PC-3 (cell line): Measurements from ENCODE around the gene ESR2. TPM values are rescaled to one million over a fixed set of nuclear protein-coding genes. Genes with fewer than 3 reads are reported as not detected.

Experiments
- ATAC-seq: fragments of 200-7000 bp; cut with Tn5 transposase; 2 replicates; pipeline ENCODE4 v1.9.1; 2020; ENCODE audit warnings: mild to moderate bottlenecking, moderate library complexity
- BruUV-seq: library from RNA; stranded (reverse); fragments of 400-500 nt; replicated peaks from 2 replicates; lab custom pipeline; 2021; lab: Mats Ljungman, UMichigan
- CTCF ChIA-PET: fragments of 300-600 bp; sonication (Branson Sonifier 250); formaldehyde crosslinking; loops from one replicate; lab custom pipeline; 2022; ENCODE audit warnings: antibody characterized with exemption; lab: Charles Lee
- POLR2A ChIA-PET: fragments of 300-600 bp; sonication (Branson Sonifier 250); formaldehyde crosslinking; loops from one replicate; lab custom pipeline; 2022; ENCODE audit warnings: antibody characterized with exemption; ENCODE audit not compliant: unreplicated experiment; lab: Charles Lee
- DNase-seq: peaks from one replicate; pipeline ENCODE4 v3.0.0-alpha.2; 2015
- H2AFZ ChIP-seq: fragments of 300-600 bp; sonication (generic); 2 replicates; pipeline ENCODE4 v1.6.0; 2016; ENCODE audit warnings: antibody characterized with exemption, low read length
- H3F3A ChIP-seq: fragments of 300-600 bp; sonication (generic); one replicate; pipeline ENCODE4 v1.6.0; 2017; ENCODE audit warnings: antibody characterized with exemption, low read length, control low read depth, mild to moderate bottlenecking; ENCODE audit not compliant: unreplicated experiment
- H3K27ac ChIP-seq: fragments of 300-600 bp; sonication (generic); 2 replicates; pipeline ENCODE4 v1.5.1; 2016; ENCODE audit warnings: mild to moderate bottlenecking, low read length
- H3K27me3 ChIP-seq: fragments of 300-600 bp; sonication (generic); 2 replicates; pipeline ENCODE4 v1.6.1; 2016; ENCODE audit warnings: low read length, mixed read lengths
- H3K36me3 ChIP-seq: fragments of 300-600 bp; sonication (generic); 2 replicates; pipeline ENCODE4 v1.6.1; 2016; ENCODE audit warnings: low read depth, mixed run types, low read length, mixed read lengths
- H3K4me1 ChIP-seq: fragments of 300-600 bp; sonication (generic); 2 replicates; pipeline ENCODE4 v1.5.1; 2016; ENCODE audit warnings: low read length; ENCODE audit not compliant: insufficient read depth
- H3K4me2 ChIP-seq: fragments of 300-600 bp; sonication (generic); 2 replicates; pipeline ENCODE4 v1.6.0; 2016; ENCODE audit warnings: low read length
- H3K4me3 ChIP-seq: fragments of 300-600 bp; sonication (generic); 2 replicates; pipeline ENCODE4 v1.5.1; 2016; ENCODE audit warnings: mild to moderate bottlenecking, low read length, mixed read lengths
- H3K79me2 ChIP-seq: fragments of 300-600 bp; sonication (generic); 2 replicates; pipeline ENCODE4 v1.6.1; 2017; ENCODE audit warnings: low read length, mixed read lengths
- H3K9ac ChIP-seq: fragments of 300-600 bp; sonication (generic); 2 replicates; pipeline ENCODE4 v1.6.0; 2016; ENCODE audit warnings: mild to moderate bottlenecking, low read length
- H3K9me2 ChIP-seq: fragments of 300-600 bp; sonication (generic); replicated peaks from 2 replicates; pipeline ENCODE4 v1.6.1; 2016; ENCODE audit warnings: mixed run types, low read length, mixed read lengths
- H3K9me3 ChIP-seq: fragments of 300-600 bp; sonication (generic); 2 replicates; pipeline ENCODE4 v1.6.1; 2016; ENCODE audit warnings: low read length, mixed read lengths
- H4K20me1 ChIP-seq: fragments of 300-600 bp; sonication (generic); 2 replicates; pipeline ENCODE4 v1.6.1; 2016; ENCODE audit warnings: low read length, mixed read lengths
- EZH2 ChIP-seq: fragments of 300-600 bp; sonication (generic); IDR thresholded peaks from one replicate; pipeline ENCODE4 v1.6.1; 2017; ENCODE audit warnings: antibody characterized with exemption, mild to moderate bottlenecking, low read length; ENCODE audit not compliant: unreplicated experiment
- EZH2phosphoT487 ChIP-seq: fragments of 300-600 bp; sonication (generic); IDR thresholded peaks from 2 replicates; pipeline ENCODE4 v1.6.1; 2018; ENCODE audit warnings: mild to moderate bottlenecking, antibody characterized with exemption, low read length, borderline replicate concordance
- intact Hi-C: fragments of 100-400 bp; cut with micrococcal nuclease; formaldehyde crosslinking; loops from 2 replicates; pipeline ENCODE4 v1.9.0; 2023
- total RNA-seq: library from RNA; depleted of rRNA; stranded (reverse); fragments of >200 nt; gene quantifications from 2 replicates; pipeline ENCODE4 v1.2.3, GENCODE V29; 2014
- TF ChIP-seq, protein P1 (sequence below): fragments of 300-600 bp; sonication (generic); conservative IDR thresholded peaks from 2 replicates; pipeline ENCODE4 v1.5.1; 2017; ENCODE audit warnings: antibody characterized with exemption, low read depth, mild to moderate bottlenecking, low read length

Gene ESR2
- total RNA-seq, 1 experiment from 2014 or later = 0.18 TPM

- no peaks in the 10 kb centered on the region for H3K9me2 ChIP-seq
- H3K4me3 ChIP-seq = no peak overlapping the region
- no peaks in the 10 kb centered on the region for H3K27me3 ChIP-seq
- CTCF ChIA-PET = no interaction called here
- H3K9me3 ChIP-seq = no peaks in the 10 kb centered on the region
- no peak for DNase-seq
- no peaks in the 10 kb centered on the region for H4K20me1 ChIP-seq
- no peak overlapping the region for H3K4me2 ChIP-seq
- no peaks in the 10 kb centered on the region for H3K36me3 ChIP-seq
- no TSS peak for BruUV-seq
- ATAC-seq = no peak
- H3K27ac ChIP-seq = no peak overlapping the region
- peaks cover 25% of the 10 kb centered on the region for H3K4me1 ChIP-seq
- POLR2A ChIA-PET = no interaction called here
- no peak overlapping the region for H3K9ac ChIP-seq
- TF ChIP-seq, protein P1, sequence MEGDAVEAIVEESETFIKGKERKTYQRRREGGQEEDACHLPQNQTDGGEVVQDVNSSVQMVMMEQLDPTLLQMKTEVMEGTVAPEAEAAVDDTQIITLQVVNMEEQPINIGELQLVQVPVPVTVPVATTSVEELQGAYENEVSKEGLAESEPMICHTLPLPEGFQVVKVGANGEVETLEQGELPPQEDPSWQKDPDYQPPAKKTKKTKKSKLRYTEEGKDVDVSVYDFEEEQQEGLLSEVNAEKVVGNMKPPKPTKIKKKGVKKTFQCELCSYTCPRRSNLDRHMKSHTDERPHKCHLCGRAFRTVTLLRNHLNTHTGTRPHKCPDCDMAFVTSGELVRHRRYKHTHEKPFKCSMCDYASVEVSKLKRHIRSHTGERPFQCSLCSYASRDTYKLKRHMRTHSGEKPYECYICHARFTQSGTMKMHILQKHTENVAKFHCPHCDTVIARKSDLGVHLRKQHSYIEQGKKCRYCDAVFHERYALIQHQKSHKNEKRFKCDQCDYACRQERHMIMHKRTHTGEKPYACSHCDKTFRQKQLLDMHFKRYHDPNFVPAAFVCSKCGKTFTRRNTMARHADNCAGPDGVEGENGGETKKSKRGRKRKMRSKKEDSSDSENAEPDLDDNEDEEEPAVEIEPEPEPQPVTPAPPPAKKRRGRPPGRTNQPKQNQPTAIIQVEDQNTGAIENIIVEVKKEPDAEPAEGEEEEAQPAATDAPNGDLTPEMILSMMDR = no peak
- TF ChIP-seq EZH2 (no peak), EZH2phosphoT487 (no peak)
- intact Hi-C loops = no loop called here
- no peaks in the 10 kb centered on the region for H3F3A ChIP-seq
- no peak overlapping the region for H2AFZ ChIP-seq
- H3K79me2 ChIP-seq = no peaks in the 10 kb centered on the region
Observed at GRCh38 chr14:64064447-64064846, 229.7 kb downstream of the ESR2 start.

DNA sequence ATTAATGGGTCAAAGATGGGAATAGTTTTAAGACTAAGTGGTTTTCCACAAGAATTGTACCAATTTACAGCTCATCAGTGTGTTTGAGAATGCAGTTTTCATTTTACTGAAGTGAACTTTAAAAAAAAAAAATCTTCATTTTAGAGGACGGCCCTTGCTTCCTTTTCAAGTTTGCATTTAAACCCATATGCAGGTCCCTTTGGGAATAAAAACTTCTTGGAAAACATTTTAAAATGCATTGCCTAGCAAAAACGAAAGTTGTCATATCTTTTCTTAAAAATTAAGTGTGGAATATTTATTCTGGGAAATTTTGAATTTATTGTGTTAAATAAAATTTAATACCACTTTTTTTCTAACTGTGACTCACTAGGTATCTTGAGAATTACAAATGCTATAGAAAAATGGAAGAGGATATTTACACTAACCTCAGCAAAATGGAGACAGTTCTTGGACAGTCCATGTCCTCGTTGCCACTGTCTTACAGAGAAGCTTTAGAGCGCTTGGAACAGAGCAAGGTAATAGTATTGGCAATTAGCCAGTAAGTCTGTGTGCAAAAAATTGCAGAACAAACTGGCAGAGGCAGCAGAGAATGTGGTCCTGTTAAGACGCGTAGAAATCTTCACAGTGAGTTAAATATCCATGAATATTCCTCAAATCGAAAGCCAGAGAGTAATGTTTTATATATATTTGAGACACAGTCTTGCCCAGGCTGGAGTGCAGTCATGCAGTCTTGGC is 231.6 kb downstream of the ESR2 start:
- no peaks in the 10 kb centered on the region for H3K9me3 ChIP-seq
- no peak for DNase-seq
- intact Hi-C loops = no loop called here
- H3K4me3 ChIP-seq = no peak overlapping the region
- H3K79me2 ChIP-seq = no peaks in the 10 kb centered on the region
- no peak for ATAC-seq
- no peaks in the 10 kb centered on the region for H4K20me1 ChIP-seq
- H3K4me2 ChIP-seq = no peak overlapping the region
- H3F3A ChIP-seq = no peaks in the 10 kb centered on the region
- H3K27ac ChIP-seq = no peak overlapping the region
- H3K9ac ChIP-seq = no peak overlapping the region
- peaks cover 25% of the 10 kb centered on the region for H3K4me1 ChIP-seq
- no TSS peak for BruUV-seq
- H3K36me3 ChIP-seq = no peaks in the 10 kb centered on the region
- H3K9me2 ChIP-seq = no peaks in the 10 kb centered on the region
- ChIA-PET CTCF (no interaction called here), POLR2A (interaction anchor here (0.6 kb wide), 1 partner anchor 281 kb away, joined by 4 read pairs; no protein-coding TSS in a partner anchor)
- no peaks in the 10 kb centered on the region for H3K27me3 ChIP-seq
- no peak overlapping the region for H2AFZ ChIP-seq
- no peak for TF ChIP-seq EZH2

DNA sequence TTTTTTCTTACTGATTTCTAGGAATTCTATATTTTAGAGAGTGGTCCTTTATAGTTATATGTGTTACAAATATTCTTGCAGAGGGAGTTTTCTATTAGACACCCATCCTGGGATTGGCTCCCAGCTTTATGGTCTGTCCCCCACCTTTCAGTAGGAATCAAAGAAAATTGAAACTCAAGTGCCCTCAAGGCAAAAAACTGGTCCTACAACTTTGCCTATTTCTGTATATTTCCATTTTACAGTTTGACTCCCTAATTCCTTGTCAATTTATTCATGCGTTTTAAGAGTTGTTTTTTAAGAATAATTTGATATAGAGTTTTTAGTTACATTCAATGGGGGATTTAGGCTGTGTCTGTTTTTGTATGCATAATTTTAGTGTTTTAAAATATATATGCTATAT is 232.5 kb downstream of the ESR2 start:
- ChIA-PET POLR2A (interaction anchor here (0.6 kb wide), 1 partner anchor 269 kb away, joined by 3 read pairs; no protein-coding TSS in a partner anchor), CTCF (interaction anchor here (1.5 to 1.6 kb wide), 2 partner anchors 76 to 242 kb away, joined by 4 to 11 read pairs; no protein-coding TSS in a partner anchor)
- ATAC-seq (no peak), DNase-seq (peak; percentile 65)
- no peaks in the 10 kb centered on the region for H4K20me1 ChIP-seq
- intact Hi-C loops = no loop called here
- H3K9ac ChIP-seq = no peak overlapping the region
- no peaks in the 10 kb centered on the region for H3F3A ChIP-seq
- H3K4me1 ChIP-seq = peaks cover 25% of the 10 kb centered on the region
- H3K27me3 ChIP-seq = no peaks in the 10 kb centered on the region
- no peaks in the 10 kb centered on the region for H3K9me3 ChIP-seq
- H3K27ac ChIP-seq = no peak overlapping the region
- H3K4me2 ChIP-seq = peak overlapping the region; percentile 4; the same call in 1 of the 2 replicates
- H3K4me3 ChIP-seq = no peak overlapping the region
- no peaks in the 10 kb centered on the region for H3K9me2 ChIP-seq
- no peaks in the 10 kb centered on the region for H3K79me2 ChIP-seq
- no peaks in the 10 kb centered on the region for H3K36me3 ChIP-seq
- no peak for TF ChIP-seq EZH2phosphoT487
- TF ChIP-seq EZH2 = no peak
- TF ChIP-seq, protein P1 = no peak
- BruUV-seq = no TSS peak
- no peak overlapping the region for H2AFZ ChIP-seq
